KMS-11 (cell line): ENCODE measurements around the gene PILRA.
"Not testable (repeated sequence)": the region's sequence is repeated elsewhere in the genome, so short reads cannot be mapped to it uniquely, and the experiment has no call there.

Experiments
- H2AFZ ChIP-seq: fragments of 200-600 bp; sonication (generic); 2 replicates; pipeline ENCODE4 v1.6.1; 2016; ENCODE audit warnings: antibody characterized with exemption, mixed run types, low read depth
- H3K27ac ChIP-seq: fragments of 200-600 bp; sonication (generic); 2 replicates; pipeline ENCODE4 v1.6.1; 2016; ENCODE audit warnings: mild to moderate bottlenecking, mixed run types
- H3K27me3 ChIP-seq: fragments of 200-600 bp; sonication (generic); 2 replicates; pipeline ENCODE4 v1.6.1; 2017; ENCODE audit warnings: mild to moderate bottlenecking, low read depth, mixed run types, moderate library complexity; ENCODE audit not compliant: insufficient read depth
- H3K36me3 ChIP-seq: fragments of 200-600 bp; sonication (generic); 2 replicates; pipeline ENCODE4 v1.6.1; 2017; ENCODE audit warnings: mild to moderate bottlenecking, mixed run types; ENCODE audit not compliant: insufficient read depth
- H3K4me1 ChIP-seq: fragments of 200-600 bp; sonication (generic); 2 replicates; pipeline ENCODE4 v1.6.1; 2016; ENCODE audit warnings: mild to moderate bottlenecking, low read depth, mixed run types; ENCODE audit not compliant: poor library complexity, severe bottlenecking
- H3K4me2 ChIP-seq: fragments of 200-600 bp; sonication (generic); 2 replicates; pipeline ENCODE4 v1.7.0; 2016; ENCODE audit warnings: mild to moderate bottlenecking, mixed run types
- H3K4me3 ChIP-seq: fragments of 200-600 bp; sonication (generic); IDR thresholded peaks from 2 replicates; pipeline ENCODE4 v1.6.1; 2017; ENCODE audit warnings: low read depth, low read length, mixed read lengths; ENCODE audit not compliant: insufficient read depth
- H3K79me2 ChIP-seq: fragments of 200-600 bp; sonication (generic); 2 replicates; pipeline ENCODE4 v1.6.1; 2016; ENCODE audit warnings: low read depth, mixed run types; ENCODE audit not compliant: insufficient read depth
- H3K9ac ChIP-seq: fragments of 200-600 bp; sonication (generic); 2 replicates; pipeline ENCODE4 v1.6.1; 2016; ENCODE audit warnings: mild to moderate bottlenecking, mixed run types
- H4K20me1 ChIP-seq: fragments of 200-600 bp; sonication (generic); 2 replicates; pipeline ENCODE4 v1.6.1; 2016; ENCODE audit warnings: mild to moderate bottlenecking, mixed run types; ENCODE audit not compliant: insufficient read depth
- CTCF ChIP-seq: fragments of 200-600 bp; sonication (generic); conservative IDR thresholded peaks from 2 replicates; pipeline ENCODE4 v1.6.1; 2017; ENCODE audit warnings: low read depth, mild to moderate bottlenecking, antibody characterized with exemption, low read length, moderate library complexity, mixed read lengths

Gene PILRA

GRCh38 chr7:100373261-100373831, at the start of gene PILRA:
Gene PILRA (plus strand): TSS chr7:100373487. CDS start chr7:100373657, 170 bp downstream.
- Histone ChIP-seq H2AFZ (no peak within 1 kb of the TSS), H3K4me1 (peaks cover 8% of the 10 kb centered on the region), H3K27ac (no peak within 1 kb of the TSS), H3K9ac (no peak within 1 kb of the TSS), H3K4me3 (no peak within 1 kb of the TSS), H3K4me2 (no peak within 1 kb of the TSS), H3K36me3 (no peaks in the 10 kb centered on the region), H3K79me2 (no peaks in the 10 kb centered on the region), H4K20me1 (no peaks in the 10 kb centered on the region), H3K27me3 (no peaks in the 10 kb centered on the region)
- no peak for TF ChIP-seq CTCF

GRCh38 chr7:100324194-100324593, 49.1 kb upstream of the PILRA start:
- not testable (repeated sequence) for H3K79me2 ChIP-seq, H2AFZ ChIP-seq, H3K36me3 ChIP-seq, H3K4me1 ChIP-seq, H4K20me1 ChIP-seq, H3K9ac ChIP-seq, H3K27ac ChIP-seq, H3K4me2 ChIP-seq, H3K27me3 ChIP-seq, H3K4me3 ChIP-seq

- H3K4me3 ChIP-seq, H3K79me2 ChIP-seq, H3K9ac ChIP-seq, H3K4me2 ChIP-seq, H3K36me3 ChIP-seq, H3K27ac ChIP-seq, H2AFZ ChIP-seq, H3K27me3 ChIP-seq, H3K4me1 ChIP-seq, H4K20me1 ChIP-seq: not testable (repeated sequence)
Observed at GRCh38 chr7:100325671-100326070, 47.6 kb upstream of the PILRA start.

- not testable (repeated sequence) for H3K27me3 ChIP-seq, H3K27ac ChIP-seq, H3K4me3 ChIP-seq, H3K79me2 ChIP-seq, H2AFZ ChIP-seq, H3K9ac ChIP-seq, H4K20me1 ChIP-seq, H3K36me3 ChIP-seq, H3K4me1 ChIP-seq, H3K4me2 ChIP-seq
Observed at GRCh38 chr7:100326914-100327313, 46.4 kb upstream of the PILRA start.

GRCh38 chr7:100335566-100336466, 37.5 kb upstream of the PILRA start:
- peaks cover 36% of the 10 kb centered on the region for H3K79me2 ChIP-seq
- not testable (repeated sequence) for H3K27me3 ChIP-seq, H4K20me1 ChIP-seq, H3K4me3 ChIP-seq, H3K36me3 ChIP-seq
- H3K4me1 ChIP-seq: peaks cover 24% of the 10 kb centered on the region
- peak overlapping the region; percentile 76 for H2AFZ ChIP-seq
- H3K27ac ChIP-seq: peak overlapping the region; percentile 87
- H3K4me2 ChIP-seq: peak overlapping the region; percentile 73
- peak overlapping the region; percentile 92 for H3K9ac ChIP-seq

GRCh38 chr7:100338083-100338696, 35.1 kb upstream of the PILRA start:
- H3K4me2 ChIP-seq, H3K27me3 ChIP-seq, H2AFZ ChIP-seq, H3K9ac ChIP-seq, H4K20me1 ChIP-seq, H3K4me3 ChIP-seq, H3K27ac ChIP-seq, H3K36me3 ChIP-seq: not testable (repeated sequence)
- peaks cover 42% of the 10 kb centered on the region for H3K79me2 ChIP-seq
- peaks cover 43% of the 10 kb centered on the region for H3K4me1 ChIP-seq

GRCh38 chr7:100341286-100341685, 32.0 kb upstream of the PILRA start:
- H2AFZ ChIP-seq, H3K36me3 ChIP-seq, H3K9ac ChIP-seq, H3K27ac ChIP-seq, H3K27me3 ChIP-seq, H3K4me3 ChIP-seq, H3K4me2 ChIP-seq: not testable (repeated sequence)
- Histone ChIP-seq H4K20me1 (peaks cover 11% of the 10 kb centered on the region; the same call in 1 of the 2 replicates), H3K79me2 (peaks cover 28% of the 10 kb centered on the region; the same call in 1 of the 2 replicates), H3K4me1 (peaks cover 56% of the 10 kb centered on the region)
